Left hindlimb (tissue), 1 donor: Measurements from ENCODE around the gene SCN2A.

Source experiments
- DNase-seq: peaks from one replicate; pipeline ENCODE4 v3.0.0-alpha.2; 2018

SCN2A gene

DNA sequence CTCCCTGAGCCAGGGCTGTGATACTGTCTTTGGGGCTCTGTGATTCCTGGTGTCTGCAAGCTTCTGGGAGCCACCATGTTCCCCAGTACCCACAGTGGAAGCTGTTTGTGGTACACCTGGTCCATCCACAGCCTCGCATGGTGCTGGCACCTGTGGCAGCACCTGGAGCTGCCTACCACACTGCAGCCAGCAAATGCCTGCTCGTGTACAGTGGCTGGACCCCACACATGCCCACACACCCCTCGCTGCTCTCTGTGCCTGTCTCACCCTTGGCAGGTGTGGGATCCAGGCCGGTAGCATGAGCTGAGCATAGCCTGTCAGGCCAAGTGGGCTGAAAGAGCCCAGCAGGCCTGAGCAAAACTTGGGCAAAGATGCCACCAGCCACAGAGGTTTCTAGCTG, 188.5 kb downstream of the SCN2A start:
- DNase-seq: no peak

DNA sequence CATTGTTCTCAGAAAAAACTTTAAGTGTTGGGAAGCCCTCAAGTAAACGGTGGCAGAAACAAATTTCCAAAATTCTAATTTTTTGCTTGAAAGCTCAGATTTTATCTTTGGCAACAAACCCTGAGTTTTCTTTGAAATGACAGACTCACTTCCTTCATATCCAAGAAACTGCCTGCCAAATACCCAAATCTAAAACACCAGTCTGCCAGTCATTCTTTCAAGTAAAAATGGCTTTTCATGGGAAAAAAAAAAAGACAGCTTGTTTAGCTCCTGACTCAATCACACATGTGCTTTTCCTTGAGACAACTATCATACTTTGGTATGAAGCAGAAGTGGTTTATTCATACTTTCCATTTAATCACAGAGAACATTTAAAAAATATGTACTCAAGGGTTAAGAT, 189.7 kb downstream of the SCN2A start:
- no peak for DNase-seq

- DNase-seq: no peak
These were observed 191.8 kb downstream of the SCN2A start for GRCh38 chr2:165431014-165431413.

DNA sequence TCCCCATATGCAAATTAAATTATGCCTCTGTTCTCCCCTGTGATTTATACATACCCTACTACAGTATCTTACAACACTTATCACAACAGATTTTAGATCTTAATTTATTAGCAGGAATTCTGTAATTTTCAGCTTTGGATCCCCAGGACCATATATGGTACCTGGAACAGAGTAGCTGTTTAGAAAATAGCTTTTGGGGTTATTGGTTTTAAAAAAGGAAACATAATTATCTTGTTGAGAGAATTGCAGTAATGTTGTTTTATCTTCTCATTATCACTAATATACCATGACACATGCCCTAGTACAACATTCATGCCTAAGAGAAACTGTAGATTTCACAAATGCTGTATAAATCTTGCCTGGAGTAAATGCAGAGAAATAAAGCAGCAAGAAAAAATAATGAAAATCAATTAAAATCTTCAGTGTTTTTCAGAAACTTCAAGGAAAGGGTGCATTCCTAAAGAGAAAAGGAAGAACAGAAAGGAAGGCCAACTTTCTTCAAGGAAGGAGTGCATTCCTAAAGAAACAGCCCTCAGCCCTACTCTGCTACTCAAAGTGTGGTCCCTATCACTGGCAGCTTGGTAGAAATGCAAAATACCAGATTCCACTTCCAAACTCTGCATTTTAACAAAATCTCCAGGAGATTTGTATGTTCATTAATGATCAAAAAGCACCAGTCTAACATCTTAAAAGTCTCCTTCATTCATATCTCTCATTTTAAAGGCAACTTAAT, 193.2 kb downstream of the SCN2A start:
- DNase-seq: no peak

GRCh38 chr2:165434865-165435496, 195.8 kb downstream of the SCN2A start:
- no peak for DNase-seq

DNA sequence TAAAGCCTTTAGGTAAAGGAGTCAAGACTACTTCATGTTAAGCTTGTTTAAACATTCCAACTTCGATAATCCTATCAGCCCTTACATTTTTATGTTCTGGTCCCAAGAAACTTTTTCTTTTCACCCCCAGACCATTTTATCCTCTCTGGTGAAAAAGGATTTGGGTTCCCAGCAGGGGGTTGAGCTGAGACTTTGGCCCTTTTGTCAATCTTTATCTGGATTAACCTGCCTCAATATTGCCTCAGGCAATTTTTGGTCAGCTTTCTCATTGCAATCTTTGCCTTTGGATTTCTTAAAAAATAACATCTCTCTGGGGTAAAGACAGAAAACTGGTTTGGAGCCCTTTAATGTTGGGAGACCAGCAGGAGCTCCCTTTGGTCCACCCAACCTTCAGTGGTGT, 196.4 kb downstream of the SCN2A start:
- no peak for DNase-seq

- no peak for DNase-seq
These were observed 197.3 kb downstream of the SCN2A start for GRCh38 chr2:165436559-165436958.

DNA sequence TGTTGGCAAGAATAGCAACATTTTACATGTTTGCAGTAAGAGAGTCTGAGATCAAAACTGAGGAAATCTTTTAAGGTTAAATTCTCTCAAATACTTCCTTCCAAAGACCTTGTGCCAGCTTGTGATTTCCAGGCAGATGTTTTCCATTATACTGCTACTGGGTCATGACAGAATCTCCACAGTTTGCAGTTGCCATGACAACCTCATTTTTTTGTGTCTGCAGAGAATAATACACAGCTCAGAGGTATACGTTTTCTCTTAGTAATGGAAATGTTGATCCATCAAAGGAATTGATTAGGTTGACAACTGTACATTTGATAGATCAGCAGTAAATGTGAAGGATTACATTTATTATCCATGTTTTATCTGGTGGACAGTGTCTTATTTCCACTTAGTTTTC, 201.2 kb downstream of the SCN2A start:
- peak; percentile 75 for DNase-seq
